ENCODE data around the gene CCDC86.

Gene CCDC86

DNA sequence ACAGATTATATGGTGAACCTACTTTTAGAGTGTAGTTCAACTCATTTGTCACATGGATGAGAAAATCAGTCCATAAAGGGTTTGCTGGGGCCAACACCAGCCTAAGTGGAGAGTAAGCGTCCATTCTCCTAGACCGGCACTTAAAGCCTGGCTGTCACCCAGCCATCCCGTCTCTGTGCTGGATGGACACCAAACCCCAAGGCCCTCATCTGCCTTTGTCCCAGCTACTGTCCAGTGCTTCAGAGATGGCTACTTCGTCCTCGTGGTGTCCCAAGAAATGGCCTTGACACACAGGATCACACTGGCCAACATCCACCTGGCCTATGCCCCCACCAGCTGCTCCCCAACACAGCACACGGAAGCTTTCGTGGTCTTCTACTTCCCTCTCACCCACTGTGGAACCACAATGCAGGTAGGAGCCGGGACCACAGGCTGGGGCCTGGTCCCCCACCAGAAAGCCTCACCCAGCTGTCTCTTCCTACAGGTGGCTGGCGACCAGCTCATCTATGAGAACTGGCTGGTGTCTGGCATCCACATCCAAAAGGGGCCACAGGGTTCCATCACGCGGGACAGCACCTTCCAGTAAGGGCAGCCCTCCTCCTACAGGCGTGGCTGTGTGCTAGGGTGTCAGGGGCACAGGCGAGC lies 28.9 kb downstream of the CCDC86 start:
- DNase-seq: no peak

DNA sequence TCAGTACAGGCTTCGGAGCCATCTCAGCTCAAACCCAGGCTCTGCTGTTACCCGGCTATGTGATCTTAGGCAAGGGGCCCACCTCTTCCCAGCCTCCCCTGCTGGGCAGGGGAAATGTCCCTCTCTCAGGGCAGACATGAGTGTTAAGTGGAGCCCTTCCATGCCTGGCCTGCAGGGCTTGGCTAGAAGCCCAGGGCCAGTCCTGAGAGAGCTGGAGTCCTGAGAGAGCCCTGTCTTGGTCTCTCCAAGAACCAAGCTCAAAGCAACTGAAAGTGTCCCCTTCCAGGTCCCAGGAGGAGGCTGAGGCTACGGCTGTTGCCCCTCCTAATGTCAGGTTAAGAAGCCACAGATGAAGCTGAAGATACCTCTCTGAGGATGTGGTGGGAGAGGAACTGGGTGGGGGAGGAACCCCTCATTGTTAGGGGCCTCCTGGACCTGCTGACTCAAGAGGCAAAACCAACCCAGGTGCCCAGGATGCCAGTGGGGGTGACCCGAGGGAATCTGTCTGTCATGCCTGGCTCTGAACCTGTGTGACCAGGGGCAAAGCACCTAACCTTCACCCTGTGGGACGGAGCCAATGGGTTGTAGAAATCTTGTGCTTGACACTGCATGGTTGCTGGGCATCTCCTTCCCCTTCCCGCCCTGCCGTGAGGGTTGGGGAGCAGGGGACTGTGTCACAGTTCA lies 29.6 kb downstream of the CCDC86 start:
- no peak for DNase-seq

DNA sequence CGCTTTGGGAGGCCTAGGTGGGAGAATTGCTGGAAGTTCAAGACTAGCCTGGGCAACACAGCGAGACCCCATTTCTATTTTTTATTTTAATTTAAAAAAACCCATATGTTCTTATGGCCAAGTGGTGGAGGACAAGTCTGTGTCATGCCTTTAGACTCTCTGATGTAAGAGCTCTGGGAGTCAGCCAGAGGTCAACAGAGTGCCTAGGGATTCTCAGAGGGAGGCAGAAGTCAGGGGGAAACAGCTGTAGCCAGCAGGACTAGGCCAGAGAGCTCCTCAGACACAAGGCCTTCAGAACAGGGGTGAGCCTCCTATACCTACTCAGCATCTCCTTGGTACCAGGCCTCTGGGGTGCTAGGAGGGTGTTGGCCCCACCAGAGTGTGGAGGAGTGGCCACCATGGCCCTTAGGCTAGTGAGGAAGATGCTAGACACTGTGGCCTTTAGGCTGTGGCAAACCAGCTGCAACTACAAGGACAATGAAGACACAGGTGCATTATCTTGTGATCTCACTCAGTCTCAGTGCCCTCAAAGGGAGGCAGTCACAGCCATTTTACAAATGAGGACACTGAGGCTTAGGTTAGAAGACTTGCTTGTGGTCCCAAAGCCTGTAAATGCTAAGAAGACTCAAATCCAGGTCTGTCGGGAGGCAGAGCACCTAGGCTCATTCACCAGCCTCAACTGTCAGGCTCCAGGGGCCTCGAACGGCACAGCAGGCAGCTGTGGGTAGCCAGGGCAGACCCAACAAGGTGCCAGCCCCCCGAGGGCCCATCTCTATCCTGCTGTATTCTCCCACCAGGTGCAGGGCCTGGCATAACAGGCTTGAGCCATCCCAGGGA lies 30.4 kb downstream of the CCDC86 start:
- no peak for DNase-seq

DNA sequence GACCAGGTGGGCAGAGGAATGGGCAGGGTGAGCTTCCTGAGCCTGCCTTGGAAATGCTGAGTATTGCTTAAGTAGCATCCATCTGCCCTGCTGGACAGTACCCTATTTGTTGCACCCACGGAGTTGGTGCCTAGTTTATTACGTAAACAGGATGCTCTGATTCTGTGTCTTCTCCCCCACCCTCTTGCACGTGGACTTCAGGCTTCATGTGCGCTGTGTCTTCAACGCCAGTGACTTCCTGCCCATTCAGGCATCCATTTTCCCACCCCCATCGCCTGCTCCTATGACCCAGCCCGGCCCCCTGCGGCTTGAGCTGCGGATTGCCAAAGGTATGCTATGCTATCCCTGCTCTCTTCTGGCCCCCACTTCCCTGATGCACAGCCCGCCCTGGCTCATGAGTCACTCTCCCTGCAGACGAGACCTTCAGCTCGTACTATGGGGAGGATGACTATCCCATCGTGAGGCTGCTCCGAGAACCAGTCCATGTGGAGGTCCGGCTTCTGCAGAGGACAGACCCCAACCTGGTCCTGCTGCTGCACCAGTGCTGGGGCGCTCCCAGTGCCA lies 31.1 kb downstream of the CCDC86 start:
- DNase-seq: no peak

DNA sequence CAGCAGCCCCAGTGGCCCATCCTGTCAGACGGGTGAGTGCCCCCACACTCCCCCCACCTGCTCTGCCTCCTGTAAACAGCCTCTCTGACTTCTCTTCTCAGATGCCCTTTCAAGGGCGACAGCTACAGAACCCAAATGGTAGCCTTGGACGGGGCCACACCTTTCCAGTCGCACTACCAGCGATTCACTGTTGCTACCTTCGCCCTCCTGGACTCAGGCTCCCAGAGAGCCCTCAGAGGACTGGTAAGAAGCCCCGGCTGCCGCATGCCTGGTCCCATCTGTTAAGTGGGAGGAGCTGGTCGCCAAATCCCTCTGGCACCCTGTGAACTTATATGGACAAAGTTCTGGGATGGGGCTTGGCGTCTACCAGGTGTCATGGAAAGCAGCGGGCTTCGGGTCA lies 31.6 kb downstream of the CCDC86 start:
- DNase-seq: no peak

DNA sequence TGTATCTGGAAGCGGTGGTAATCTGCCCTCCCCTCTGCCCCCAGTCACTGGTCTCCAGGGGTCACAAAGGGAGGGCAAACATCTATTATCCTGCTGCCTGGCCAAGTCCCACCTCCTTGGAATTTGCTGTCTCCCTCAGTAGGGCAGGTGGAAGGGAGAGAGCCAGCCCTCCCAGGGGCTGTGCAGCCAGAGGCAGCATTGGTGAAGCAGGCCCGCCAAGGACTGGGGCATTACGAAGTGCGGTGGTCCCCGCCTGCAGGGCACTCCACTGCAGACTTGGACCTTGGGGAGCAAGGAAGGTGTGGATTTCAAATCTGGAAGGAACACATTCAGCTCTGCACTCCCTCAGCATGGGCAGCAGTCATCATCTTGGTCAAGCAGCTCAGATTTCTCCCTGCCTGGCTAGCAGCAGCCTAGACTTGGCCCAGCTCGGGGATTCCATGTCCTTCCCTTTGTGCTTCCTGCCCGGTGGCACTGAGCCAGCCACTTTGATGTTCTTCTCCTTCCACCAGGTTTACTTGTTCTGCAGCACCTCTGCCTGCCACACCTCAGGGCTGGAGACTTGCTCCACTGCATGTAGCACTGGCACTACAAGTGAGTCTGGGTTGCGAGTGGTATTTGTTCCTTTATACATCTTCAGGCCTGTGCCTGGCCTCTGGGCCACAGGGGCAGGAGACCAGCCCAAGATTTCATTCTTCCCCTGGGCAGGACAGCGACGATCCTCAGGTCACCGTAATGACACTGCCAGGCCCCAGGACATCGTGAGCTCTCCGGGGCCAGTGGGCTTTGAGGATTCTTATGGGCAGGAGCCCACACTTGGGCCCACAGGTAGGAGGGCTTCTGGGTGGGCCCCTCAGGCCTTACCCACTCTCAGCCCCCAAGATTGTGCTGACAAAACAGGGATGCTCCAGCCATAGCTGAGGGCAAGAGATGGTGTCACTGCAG lies 32.8 kb downstream of the CCDC86 start:
- DNase-seq: no peak

DNA sequence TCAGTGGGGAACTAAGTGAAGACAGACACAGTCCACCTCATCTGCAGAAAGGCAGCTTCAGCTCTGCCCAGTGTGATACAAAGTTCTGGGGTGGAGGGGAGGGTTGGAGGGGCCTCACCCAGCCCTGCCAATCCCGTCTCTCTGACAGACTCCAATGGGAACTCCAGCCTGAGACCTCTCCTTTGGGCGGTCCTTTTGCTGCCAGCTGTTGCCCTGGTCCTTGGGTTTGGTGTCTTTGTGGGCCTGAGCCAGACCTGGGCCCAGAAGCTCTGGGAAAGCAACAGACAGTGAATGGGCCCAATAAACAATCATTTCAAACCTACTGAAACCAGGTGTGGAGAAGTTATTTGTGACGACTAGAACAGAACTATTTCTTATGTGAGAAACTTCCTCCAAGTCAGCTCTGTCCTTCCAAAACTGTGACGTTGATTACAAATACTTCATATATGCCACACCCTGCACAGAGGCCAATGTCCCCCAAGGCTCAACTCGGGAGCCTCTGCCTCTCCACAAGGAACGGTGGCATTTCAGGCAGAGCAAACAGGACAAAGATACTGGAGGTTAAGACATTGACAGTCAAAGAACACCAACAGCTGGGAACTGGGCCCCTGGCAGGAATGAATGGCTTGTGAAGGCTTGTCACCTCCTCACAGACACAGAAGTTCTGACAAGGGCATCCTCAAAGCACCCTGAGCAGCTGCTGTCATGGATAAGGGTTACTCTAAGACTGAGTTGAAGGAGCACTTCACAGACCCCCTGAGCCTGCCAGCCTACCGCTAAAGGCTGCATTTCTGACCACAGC lies 33.7 kb downstream of the CCDC86 start:
- DNase-seq: no peak

DNA sequence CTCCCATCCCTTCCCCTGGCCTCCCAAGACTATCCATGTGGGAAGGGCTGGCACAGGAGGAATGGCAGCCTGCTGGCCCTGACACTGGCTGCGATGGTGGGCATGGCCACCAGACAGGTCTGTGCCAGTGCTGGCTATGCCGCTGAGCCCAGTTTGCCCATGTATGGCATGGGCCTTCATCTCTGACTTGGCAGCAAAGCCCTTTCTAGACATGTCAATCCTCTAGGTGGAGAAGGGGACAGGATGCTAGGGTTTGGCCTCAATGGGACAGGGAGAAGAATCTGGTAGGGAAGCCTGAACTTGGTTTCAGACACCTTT lies 34.2 kb downstream of the CCDC86 start:
- no peak for DNase-seq

DNA sequence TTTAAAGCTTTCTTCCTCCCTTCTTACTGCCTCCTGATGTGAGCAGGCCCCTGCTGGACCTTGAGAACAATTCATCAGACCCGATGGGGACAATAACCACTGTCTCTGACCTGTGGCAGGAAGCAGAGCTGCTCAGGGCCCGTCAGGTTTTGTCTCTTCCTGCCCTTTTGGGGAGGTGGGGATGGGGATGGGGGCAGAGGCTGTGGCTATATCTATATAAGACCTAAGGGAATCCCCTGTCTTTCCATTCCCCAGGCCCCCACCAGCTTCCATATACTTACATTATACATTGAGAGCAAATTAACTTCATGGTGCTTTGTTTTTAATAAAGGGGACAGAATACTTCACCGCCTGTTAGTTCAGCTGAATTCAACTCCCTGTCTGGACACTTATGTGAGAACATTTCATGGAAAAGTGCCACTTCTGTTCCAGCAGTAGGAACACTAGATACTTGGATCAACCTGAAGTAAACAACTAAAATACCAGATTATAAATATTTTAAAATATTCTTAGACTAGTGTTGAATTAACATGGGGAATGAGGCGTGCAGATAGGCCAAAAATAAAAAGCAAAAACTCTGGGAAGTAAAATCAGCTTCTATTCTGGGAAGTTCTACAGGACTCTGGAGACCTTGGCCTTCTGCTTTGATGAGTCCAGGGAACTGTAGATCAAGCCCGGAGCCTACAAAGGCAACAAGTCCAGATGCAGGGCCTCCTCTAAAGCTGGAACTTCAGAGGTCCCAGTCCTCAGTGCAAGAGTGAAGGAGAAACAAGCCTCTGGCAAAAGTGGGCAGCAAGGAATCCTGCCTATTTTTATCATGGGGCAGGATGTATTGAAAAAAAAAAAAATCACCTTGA lies 36.6 kb downstream of the CCDC86 start:
- DNase-seq: no peak

DNA sequence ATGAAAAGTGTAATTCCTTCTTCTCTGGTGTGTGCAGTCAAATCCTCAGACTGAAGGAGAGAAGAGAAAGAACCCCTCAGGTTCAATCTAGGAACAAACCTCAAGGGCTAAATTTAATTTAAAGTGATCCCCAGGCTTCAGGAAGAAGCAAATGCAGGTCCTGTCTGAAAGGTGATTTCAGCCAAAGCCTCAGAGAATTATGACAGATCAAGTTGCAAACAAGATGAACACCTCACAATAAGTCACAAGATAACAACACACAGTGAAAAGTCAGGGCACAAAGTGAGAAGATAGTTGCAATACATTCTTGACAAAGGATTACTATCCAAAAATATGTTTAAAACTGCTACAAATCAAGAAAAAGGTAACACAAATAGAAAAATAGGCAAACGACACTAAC lies 37.2 kb downstream of the CCDC86 start:
- no peak for DNase-seq

DNA sequence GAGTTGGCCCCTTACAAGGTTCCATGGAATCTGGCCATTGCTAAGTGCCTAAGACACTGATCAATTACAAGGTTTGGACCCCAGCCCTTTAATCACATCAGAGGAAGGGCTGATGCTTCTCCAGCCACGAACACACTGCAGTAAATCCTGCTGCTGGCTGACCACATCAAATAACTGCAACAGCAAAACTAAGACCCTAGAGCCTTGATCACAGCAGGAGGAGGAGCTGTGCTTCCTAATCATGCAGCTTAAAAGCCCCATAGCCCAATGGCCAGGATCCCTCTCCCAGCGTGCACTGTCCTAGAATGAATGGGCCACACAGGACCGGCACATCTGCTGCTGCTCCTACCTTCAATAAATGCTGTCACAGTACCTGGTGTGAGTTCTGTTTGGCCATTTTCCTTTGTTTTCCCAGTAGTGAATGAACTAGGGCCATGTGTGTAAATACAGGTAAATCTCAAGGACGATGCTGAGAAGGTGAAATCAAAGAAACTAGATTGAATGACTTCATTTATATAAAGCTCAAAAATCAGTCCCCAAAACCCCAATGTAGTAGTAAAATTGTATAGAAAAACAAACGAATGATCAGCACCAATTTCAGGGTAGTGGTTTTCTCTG lies 38.2 kb downstream of the CCDC86 start:
- DNase-seq: no peak

DNA sequence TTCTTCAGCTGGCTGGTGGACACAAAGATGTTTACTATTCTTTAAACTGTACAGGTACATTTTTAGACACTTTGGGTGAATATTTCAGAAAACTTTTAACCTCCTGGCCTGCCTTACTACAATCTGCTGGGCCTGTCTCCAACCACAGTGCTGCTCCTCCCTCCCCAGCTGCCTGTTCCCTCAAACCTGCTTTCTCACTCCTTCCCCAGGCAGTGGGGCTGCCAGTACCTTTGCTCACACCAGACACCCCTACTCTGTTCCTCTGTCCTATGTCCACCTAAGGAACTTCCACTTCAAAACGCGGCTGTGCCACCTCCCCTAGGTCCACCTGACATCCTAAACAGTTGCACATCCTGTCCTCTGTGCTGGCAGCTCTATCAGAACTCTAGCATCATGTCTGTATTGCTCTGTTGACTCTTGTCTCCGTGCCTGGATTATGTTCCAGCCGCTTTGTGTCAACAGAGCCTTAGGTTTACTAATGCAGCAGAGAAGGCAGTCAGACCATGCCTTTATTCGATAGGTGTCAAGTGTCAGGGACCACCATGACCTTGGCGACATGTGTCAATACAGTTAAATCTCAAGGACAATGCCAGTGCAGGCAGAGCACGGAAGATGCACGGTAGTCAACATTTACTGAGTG lies 38.9 kb downstream of the CCDC86 start:
- no peak for DNase-seq

DNA sequence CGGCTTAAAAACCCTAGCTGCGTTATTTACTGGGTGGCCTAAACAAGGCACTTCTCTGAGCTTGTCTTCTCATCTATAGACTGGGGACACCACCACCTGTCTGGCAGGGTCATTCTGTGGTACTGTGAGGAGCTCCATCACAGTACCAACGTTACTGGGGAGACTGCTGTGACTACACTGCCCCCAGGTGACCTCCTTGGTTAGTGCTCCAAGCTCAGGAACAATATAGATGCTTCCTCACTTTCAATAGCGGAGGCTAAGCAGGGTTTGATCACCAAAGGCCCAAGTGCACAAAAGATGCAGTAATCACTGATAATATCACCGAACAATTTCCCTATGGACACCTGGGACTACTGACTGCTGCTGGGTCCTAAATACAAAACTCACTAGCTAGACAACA lies 45.6 kb downstream of the CCDC86 start:
- DNase-seq: peak; percentile 47

DNA sequence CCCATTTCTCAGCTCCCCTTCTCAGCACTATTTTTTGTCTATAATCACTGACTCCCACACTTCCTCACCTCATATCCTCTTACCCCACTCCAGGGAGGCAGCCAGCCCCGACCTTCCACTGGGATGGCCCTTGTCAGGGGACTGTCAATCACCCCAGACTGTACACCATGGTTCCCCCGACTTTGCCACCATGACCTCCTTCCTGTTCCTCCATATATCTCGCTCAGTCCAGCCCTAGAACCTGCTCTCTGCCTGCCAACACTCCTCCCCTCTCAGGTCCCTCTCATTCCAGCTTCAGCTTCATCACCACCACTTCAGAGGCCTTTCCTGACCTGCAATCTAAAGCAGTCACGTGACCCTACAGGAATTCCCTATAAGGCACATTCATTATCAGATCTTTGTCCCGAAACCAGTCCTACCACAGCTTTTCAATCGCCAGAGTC lies 48.0 kb downstream of the CCDC86 start:
- DNase-seq: no peak

DNA sequence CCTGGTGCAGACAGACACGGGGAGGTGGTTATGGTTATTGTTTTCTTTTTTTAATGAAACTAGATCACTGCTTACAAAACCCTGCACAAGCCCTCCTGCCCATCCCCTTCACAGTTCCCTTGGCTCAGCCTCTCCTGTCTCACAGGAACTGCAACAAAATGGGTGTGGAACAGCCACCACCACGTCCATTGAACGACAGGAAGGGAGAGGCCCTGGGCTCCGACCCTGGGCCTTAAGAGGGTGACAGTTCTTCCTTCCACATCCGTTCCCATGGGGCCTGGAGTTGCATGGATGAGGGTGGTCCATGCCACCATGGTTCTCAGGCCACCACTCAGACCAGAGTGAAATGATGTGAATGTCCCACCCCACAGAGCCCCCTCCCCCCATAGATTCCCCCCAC lies 48.8 kb downstream of the CCDC86 start:
- DNase-seq: no peak

DNA sequence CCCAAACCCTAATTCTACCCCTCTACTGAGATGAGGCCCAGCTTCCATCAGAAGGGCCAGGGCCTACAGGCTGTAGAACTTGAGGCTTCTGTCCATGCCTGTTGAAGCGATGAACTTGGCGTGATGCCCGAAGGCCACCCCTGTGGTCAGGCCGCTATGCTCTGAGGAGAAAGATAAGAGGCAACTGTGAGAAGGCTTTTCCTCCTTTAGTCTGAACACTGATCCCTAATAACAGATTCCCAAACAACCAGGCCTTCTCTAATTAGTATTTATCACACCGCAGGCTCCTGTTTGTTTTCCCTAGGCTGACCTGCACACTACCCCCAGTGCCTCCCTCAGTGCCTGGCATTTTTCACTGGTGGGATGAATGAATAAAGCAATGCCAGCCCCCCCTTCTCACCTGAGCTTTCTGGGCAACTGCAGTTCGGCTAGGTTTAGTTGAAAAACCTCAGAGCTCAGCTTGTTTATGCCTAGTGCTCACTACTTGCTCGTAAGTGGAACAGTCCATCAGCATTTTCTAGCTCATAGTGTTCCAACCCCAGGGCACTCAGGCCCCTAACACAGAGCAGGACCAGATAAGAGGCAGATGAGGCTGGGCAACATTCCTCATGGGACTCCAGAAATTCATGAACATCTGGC lies 49.3 kb downstream of the CCDC86 start:
- no peak for DNase-seq

DNA sequence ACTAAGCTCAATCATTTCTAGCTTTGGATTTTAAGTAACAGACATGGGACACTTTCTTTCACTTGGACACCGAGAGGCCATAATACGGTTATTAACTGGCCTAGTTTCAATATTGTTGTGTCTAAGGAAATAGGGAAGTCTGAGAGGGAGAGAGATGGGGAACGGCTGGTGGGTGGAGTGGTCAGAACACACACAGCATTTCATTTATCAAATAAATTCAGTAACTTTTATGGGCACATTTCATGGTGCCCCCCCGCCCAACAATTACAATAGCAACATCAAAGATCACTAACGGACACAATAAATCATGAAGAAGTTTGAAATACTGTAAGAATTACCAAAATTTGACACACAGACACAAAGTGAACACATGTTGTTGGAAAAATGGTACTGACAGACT lies 53.8 kb downstream of the CCDC86 start:
- DNase-seq: no peak

DNA sequence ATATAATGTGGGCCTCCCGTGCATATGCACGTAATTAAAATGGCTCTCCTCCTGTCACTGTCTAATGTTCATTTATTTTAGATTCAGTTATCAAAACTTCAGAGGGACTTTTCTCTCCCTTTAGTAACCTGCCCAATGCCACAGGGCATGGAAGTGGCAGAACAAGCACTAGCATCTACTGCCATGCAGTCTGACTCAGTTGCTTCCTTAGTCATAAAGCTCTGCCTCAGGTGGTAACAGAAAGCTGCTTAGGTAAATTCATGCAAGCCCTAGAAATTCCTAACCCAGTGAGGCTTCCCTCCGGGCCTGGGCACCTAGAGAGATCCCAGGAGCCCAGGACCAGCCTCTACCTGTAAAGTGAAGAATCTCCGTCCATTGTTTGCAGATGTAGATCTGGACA lies 55.6 kb downstream of the CCDC86 start:
- DNase-seq: no peak
